NB4 (cell line): ENCODE data around the gene PDXP.
"Not testable (repeated sequence)": the region's sequence is repeated elsewhere in the genome, so short reads cannot be mapped to it uniquely, and the experiment has no call there.

Source experiments
- DNase-seq: peaks from one replicate; pipeline ENCODE4 v3.0.0; 2010; ENCODE audit warnings: low read depth
- H3K4me3 ChIP-seq: one replicate; pipeline ENCODE4 v1.5.1; 2011; ENCODE audit warnings: mild to moderate bottlenecking, low read depth, low read length, moderate library complexity
- MYC ChIP-seq: IDR thresholded peaks from 2 replicates; pipeline ENCODE4 v1.6.1; 2011; ENCODE audit warnings: low read depth, low read length
- POLR2A ChIP-seq: IDR thresholded peaks from 2 replicates; pipeline ENCODE4 v1.6.1; 2011; ENCODE audit warnings: mild to moderate bottlenecking; ENCODE audit not compliant: insufficient read length; ENCODE audit errors: extremely low read depth
- TF ChIP-seq, protein P1 (sequence below): IDR thresholded peaks from 2 replicates; pipeline ENCODE4 v1.6.1; 2011; ENCODE audit warnings: low read depth, low read length
- TF ChIP-seq, protein P2 (sequence below): IDR thresholded peaks from one replicate; pipeline ENCODE4 v1.5.1; 2012; ENCODE audit warnings: low read depth, low read length

PDXP gene

DNA sequence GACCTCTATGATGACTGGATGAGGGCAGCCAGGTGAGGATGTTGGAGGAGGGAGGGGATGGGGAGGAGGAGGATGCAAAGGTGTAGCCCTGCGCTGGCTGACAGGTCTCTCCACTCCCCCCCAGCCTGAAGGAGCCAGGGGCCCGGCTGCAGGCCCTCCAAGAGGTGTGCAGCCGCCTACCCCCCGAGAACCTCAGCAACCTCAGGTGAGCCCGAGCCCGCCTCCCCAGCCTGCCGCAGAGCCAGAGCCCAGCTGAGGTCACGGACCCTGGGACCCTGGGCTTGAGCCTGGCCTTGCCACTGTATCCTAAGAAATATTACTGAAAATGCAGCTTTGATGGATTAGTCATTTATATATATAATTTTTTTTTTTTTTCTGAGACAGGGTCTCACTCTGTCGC lies 11.2 kb upstream of the PDXP start:
- no peak overlapping the region for H3K4me3 ChIP-seq
- DNase-seq: no peak
- no peak for TF ChIP-seq MYC
- TF ChIP-seq, protein P1, sequence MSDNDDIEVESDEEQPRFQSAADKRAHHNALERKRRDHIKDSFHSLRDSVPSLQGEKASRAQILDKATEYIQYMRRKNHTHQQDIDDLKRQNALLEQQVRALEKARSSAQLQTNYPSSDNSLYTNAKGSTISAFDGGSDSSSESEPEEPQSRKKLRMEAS: no peak
- no peak for TF ChIP-seq POLR2A
- TF ChIP-seq, protein P2, sequence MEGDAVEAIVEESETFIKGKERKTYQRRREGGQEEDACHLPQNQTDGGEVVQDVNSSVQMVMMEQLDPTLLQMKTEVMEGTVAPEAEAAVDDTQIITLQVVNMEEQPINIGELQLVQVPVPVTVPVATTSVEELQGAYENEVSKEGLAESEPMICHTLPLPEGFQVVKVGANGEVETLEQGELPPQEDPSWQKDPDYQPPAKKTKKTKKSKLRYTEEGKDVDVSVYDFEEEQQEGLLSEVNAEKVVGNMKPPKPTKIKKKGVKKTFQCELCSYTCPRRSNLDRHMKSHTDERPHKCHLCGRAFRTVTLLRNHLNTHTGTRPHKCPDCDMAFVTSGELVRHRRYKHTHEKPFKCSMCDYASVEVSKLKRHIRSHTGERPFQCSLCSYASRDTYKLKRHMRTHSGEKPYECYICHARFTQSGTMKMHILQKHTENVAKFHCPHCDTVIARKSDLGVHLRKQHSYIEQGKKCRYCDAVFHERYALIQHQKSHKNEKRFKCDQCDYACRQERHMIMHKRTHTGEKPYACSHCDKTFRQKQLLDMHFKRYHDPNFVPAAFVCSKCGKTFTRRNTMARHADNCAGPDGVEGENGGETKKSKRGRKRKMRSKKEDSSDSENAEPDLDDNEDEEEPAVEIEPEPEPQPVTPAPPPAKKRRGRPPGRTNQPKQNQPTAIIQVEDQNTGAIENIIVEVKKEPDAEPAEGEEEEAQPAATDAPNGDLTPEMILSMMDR: no peak

DNA sequence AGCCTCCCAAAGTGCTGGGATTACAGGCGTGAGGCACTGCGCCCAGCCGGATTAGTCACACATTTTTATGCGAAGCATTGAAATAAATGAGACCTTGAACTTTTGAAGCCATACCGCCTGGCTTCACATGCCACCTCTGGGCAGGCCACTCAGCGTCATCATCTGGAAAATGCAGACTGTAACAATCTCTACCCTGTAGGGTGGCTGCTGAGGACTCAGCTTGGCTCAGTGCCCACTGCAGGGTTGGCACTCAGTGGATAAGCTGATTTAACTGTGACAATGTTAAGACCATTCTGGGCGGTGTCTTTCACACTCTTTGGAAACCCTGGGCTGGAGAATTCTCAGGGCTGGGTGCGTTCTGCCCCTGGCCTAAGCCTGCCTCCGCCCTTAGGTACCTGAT lies 10.6 kb upstream of the PDXP start:
- no peak overlapping the region for H3K4me3 ChIP-seq
- no peak for DNase-seq
- no peak for TF ChIP-seq POLR2A
- TF ChIP-seq, protein P2: no peak
- TF ChIP-seq, protein P1: no peak
- no peak for TF ChIP-seq MYC

DNA sequence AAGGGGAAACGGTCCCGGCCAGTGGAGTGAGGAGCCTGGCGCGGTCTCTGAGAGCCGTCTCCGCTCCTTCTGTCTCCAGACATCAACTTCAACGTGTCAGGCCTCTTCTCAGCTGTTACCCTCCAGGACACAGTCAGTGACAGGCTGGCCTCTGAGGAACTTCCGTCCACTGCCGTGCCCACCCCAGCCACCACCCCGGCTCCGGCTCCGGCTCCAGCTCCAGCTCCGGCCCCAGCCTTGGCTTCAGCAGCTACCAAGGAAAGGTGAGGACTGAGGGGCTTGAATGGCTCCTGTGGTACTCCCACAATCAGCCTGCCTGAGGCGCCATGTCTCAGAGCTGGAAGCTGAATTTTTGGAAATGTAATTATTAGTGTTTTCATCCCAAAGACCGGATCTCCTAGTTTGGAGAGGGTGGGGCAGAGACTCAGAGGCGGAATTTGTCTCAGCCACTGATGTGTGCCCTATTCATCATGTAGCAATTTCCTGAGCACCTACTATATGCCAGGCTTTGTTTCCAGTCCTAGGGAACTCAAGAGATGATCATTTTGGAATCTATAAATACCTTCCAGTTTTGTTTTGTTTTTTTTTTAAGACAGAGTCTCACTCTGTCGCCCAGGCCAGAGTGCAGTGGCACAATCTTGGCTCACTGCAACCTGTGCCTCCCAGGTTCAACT lies 7.9 kb upstream of the PDXP start:
- TF ChIP-seq, protein P1: no peak
- TF ChIP-seq POLR2A (no peak), MYC (no peak)
- TF ChIP-seq, protein P2: no peak
- no peak overlapping the region for H3K4me3 ChIP-seq
- DNase-seq: no peak

DNA sequence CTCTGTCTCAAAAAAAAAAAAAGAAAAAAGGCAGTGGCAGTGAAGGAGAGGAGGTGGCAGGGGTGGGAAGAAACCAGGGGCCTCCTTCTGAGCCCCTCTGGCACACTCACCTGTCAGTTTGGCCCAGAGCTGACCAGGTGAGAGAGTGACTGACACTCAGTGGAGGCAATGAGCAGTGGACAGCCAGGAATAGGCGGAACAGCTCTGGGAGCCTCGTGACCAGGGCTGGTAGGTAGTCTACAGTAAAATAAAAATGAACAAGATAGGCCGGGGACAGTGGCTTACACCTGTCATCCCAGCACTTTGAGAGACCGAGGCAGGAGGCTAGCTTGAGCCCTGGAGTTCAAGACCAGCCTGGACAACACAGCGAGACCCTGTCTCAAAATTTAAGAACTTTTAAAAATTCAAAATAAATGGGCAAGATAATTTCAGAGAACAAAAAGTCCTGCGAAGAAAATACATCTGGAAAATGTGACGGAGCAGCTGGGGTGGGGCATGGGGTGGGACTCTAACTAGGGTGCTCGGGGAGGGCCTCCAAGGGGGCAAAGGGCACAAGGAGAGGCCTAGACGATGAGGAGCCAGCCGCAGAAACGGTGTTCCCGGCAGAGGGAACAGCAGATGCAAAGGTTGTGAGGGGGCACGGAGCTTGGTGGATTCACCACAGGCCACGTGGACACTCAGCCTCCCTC lies 3.8 kb upstream of the PDXP start:
- no peak for DNase-seq
- no peak overlapping the region for H3K4me3 ChIP-seq
- TF ChIP-seq, protein P1: no peak
- TF ChIP-seq MYC: no peak
- TF ChIP-seq POLR2A: no peak
- TF ChIP-seq, protein P2: no peak

DNA sequence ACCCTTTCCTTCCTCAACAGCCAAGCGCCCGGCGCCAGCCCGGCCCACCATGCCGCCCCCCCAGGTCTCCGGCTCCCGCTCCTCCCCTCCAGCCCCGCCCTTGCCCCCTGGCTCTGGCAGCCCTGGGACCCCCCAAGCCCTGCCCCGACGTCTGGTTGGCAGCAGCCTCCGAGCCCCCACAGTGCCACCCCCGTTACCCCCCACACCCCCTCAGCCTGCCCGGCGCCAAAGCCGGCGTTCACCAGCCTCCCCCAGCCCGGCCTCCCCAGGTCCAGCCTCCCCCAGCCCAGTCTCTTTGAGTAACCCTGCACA lies 3.3 kb upstream of the PDXP start:
- TF ChIP-seq, protein P2: no peak
- TF ChIP-seq, protein P1: no peak
- TF ChIP-seq POLR2A (no peak), MYC (no peak)
- H3K4me3 ChIP-seq: no peak overlapping the region
- no peak for DNase-seq

DNA sequence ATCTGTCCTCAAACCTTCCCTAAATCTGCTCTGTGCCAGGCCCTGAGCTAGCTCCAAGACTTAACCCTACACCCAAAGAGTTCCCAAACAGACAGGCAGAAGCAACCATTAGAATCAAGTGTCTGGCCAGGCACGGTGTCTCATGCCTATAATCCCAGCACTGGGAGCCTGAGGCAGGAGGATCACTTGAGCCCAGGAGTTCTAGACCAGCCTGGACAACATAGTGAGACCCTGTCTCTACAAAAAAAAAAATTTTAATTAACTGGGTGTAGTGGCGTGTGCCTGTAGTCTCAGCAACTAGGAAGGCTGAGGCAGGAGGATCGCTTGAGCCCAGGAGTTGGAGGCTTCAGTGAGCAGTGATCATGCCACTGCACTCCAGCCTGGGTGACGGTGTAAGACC lies 1.9 kb upstream of the PDXP start:
- DNase-seq, H3K4me3 ChIP-seq: not testable (repeated sequence)
